ENCODE data around the gene TLCD4.

The TLCD4 gene

DNA sequence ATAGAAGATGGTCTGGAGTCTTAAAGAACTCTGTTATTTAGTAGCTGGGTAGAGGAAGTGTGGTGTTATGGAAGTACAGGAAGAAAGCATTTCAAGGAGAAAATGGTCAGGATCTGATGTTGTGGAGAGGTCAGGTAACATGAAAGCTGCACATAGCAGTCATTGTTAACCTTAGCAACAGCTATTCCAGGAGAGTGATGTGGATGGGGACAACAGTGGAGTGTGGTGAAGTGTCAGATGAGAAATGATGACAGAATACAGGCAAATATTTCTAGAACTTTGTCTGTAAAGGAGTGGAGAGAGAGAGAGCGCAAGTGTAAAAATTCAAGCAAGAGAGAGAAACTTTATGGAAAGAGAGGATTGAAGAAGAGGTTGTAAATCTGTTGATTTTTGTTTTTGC lies 15.6 kb downstream of the TLCD4 start:
- no CpG with 5 or more reads among the region's 1 CpG for WGBS (ENCODE audit: extremely low coverage, insufficient coverage, insufficient read length)
- H4K12ac ChIP-seq (ENCODE audit: low read depth, low read length), result no peak overlapping the region
- H2AK5ac ChIP-seq (ENCODE audit: low read length), result no peak overlapping the region

GRCh38 chr1:95133687-95134086 lies 16.5 kb downstream of the TLCD4 start:
- Histone ChIP-seq H2BK5ac (ENCODE audit: low read depth, low read length, poor library complexity) (no peak overlapping the region), H3K14ac (ENCODE audit: low read length) (no peak overlapping the region), H3K27ac (ENCODE audit: low read depth, low read length) (no peak overlapping the region), H3K79me2 (ENCODE audit: control insufficient read depth, insufficient read depth, low read length, poor library complexity) (no peaks in the 10 kb centered on the region), H4K12ac (ENCODE audit: low read depth, low read length) (no peak overlapping the region), H4K91ac (ENCODE audit: low read depth, low read length) (no peak overlapping the region), H2AFZ (ENCODE audit: insufficient read depth, low read length, poor library complexity) (no peak overlapping the region), H4K8ac (ENCODE audit: low read depth, low read length) (no peak overlapping the region), H3K27me3 (ENCODE audit: insufficient read depth, low read length) (no peaks in the 10 kb centered on the region), H3K4me1 (ENCODE audit: control insufficient read depth in 1 of 2, insufficient read depth in 2 of 2, low read length in 2 of 2) (no peaks in the 10 kb centered on the region), H3K4me3 (ENCODE audit: low read depth, low read length) (no peak overlapping the region), H3K9ac (ENCODE audit: low read length) (no peak overlapping the region), H3K4me2 (ENCODE audit: low read length) (no peak overlapping the region), H3K23ac (ENCODE audit: low read length) (no peak overlapping the region), H2BK12ac (ENCODE audit: low read length) (no peak overlapping the region), H3K79me1 (ENCODE audit: low read length) (no peaks in the 10 kb centered on the region), H3K9me3 (ENCODE audit: insufficient read depth, low read depth, low read length) (no peaks in the 10 kb centered on the region), H2AK5ac (ENCODE audit: low read length) (no peak overlapping the region), H3K36me3 (ENCODE audit: control insufficient read depth in 1 of 2, insufficient read depth in 2 of 2, low read length in 2 of 2) (no peaks in the 10 kb centered on the region), H3K4ac (ENCODE audit: low read depth, low read length) (no peak overlapping the region), H2BK120ac (ENCODE audit: insufficient read depth, low read length, poor library complexity) (no peak overlapping the region), H3K18ac (ENCODE audit: low read length) (no peak overlapping the region)
- DNase-seq, result no peak

More for the DNA sequence above, 15.6 kb downstream of the TLCD4 start:
- Histone ChIP-seq H2BK5ac (ENCODE audit: low read depth, low read length, poor library complexity) (no peak overlapping the region), H3K36me3 (ENCODE audit: control insufficient read depth in 1 of 2, insufficient read depth in 2 of 2, low read length in 2 of 2) (no peaks in the 10 kb centered on the region), H3K4me3 (ENCODE audit: low read depth, low read length) (no peak overlapping the region), H2BK12ac (ENCODE audit: low read length) (no peak overlapping the region), H4K91ac (ENCODE audit: low read depth, low read length) (no peak overlapping the region), H3K23ac (ENCODE audit: low read length) (no peak overlapping the region), H2BK120ac (ENCODE audit: insufficient read depth, low read length, poor library complexity) (no peak overlapping the region), H2AFZ (ENCODE audit: insufficient read depth, low read length, poor library complexity) (no peak overlapping the region), H3K27me3 (ENCODE audit: insufficient read depth, low read length) (no peaks in the 10 kb centered on the region), H3K9me3 (ENCODE audit: insufficient read depth, low read depth, low read length) (no peaks in the 10 kb centered on the region), H3K4me2 (ENCODE audit: low read length) (no peak overlapping the region), H3K79me1 (ENCODE audit: low read length) (no peaks in the 10 kb centered on the region), H3K79me2 (ENCODE audit: control insufficient read depth, insufficient read depth, low read length, poor library complexity) (no peaks in the 10 kb centered on the region), H4K8ac (ENCODE audit: low read depth, low read length) (no peak overlapping the region), H3K27ac (ENCODE audit: low read depth, low read length) (no peak overlapping the region), H3K18ac (ENCODE audit: low read length) (no peak overlapping the region), H3K9ac (ENCODE audit: low read length) (no peak overlapping the region), H3K14ac (ENCODE audit: low read length) (no peak overlapping the region), H3K4ac (ENCODE audit: low read depth, low read length) (no peak overlapping the region), H3K4me1 (ENCODE audit: control insufficient read depth in 1 of 2, insufficient read depth in 2 of 2, low read length in 2 of 2) (no peaks in the 10 kb centered on the region)
- no peak for DNase-seq

DNA sequence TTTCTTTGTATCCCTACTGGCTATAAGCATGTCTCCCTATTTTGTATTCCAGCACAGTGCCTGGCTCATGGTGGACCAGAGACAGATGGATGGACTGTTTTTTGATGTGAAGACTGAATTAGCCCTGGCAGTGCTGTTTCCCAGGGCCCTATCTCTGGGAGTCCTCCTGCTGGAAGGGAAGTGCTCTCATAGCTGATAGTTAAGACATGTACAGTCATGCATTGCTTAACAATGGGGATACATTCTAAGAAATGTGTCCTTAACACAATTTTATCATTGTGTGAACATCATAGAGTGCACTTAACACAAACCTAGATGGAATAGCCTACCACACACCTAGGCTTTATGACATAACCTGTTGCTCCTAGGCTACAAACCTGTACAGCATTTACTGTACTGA lies 21.1 kb downstream of the TLCD4 start:
- no peak overlapping the region for H3K9ac ChIP-seq (ENCODE audit: low read length)
- no peaks in the 10 kb centered on the region for H3K36me3 ChIP-seq (ENCODE audit: control insufficient read depth in 1 of 2, insufficient read depth in 2 of 2, low read length in 2 of 2)
- H2AK5ac ChIP-seq (ENCODE audit: low read length), result no peak overlapping the region
- H3K18ac ChIP-seq (ENCODE audit: low read length), result no peak overlapping the region
- no peak overlapping the region for H4K12ac ChIP-seq (ENCODE audit: low read depth, low read length)
- H2BK120ac ChIP-seq (ENCODE audit: insufficient read depth, low read length, poor library complexity), result no peak overlapping the region
- H3K14ac ChIP-seq (ENCODE audit: low read length), result no peak overlapping the region
- no peaks in the 10 kb centered on the region for H3K27me3 ChIP-seq (ENCODE audit: insufficient read depth, low read length)
- H3K4me2 ChIP-seq (ENCODE audit: low read length), result no peak overlapping the region
- H2AFZ ChIP-seq (ENCODE audit: insufficient read depth, low read length, poor library complexity), result no peak overlapping the region
- H3K4me3 ChIP-seq (ENCODE audit: low read depth, low read length), result no peak overlapping the region
- no peak for DNase-seq
- H3K9me3 ChIP-seq (ENCODE audit: insufficient read depth, low read depth, low read length), result no peaks in the 10 kb centered on the region
- no peak overlapping the region for H2BK12ac ChIP-seq (ENCODE audit: low read length)
- H3K23ac ChIP-seq (ENCODE audit: low read length), result no peak overlapping the region
- no peak overlapping the region for H2BK5ac ChIP-seq (ENCODE audit: low read depth, low read length, poor library complexity)
- H3K4ac ChIP-seq (ENCODE audit: low read depth, low read length), result no peak overlapping the region
- no peak overlapping the region for H4K8ac ChIP-seq (ENCODE audit: low read depth, low read length)
- H3K4me1 ChIP-seq (ENCODE audit: control insufficient read depth in 1 of 2, insufficient read depth in 2 of 2, low read length in 2 of 2), result no peaks in the 10 kb centered on the region
- no peaks in the 10 kb centered on the region for H3K79me2 ChIP-seq (ENCODE audit: control insufficient read depth, insufficient read depth, low read length, poor library complexity)
- H4K91ac ChIP-seq (ENCODE audit: low read depth, low read length), result no peak overlapping the region
- H3K27ac ChIP-seq (ENCODE audit: low read depth, low read length), result no peak overlapping the region
- no peaks in the 10 kb centered on the region for H3K79me1 ChIP-seq (ENCODE audit: low read length)

GRCh38 chr1:95139039-95139438 lies 21.9 kb downstream of the TLCD4 start:
- Histone ChIP-seq H3K4me1 (ENCODE audit: control insufficient read depth in 1 of 2, insufficient read depth in 2 of 2, low read length in 2 of 2) (no peaks in the 10 kb centered on the region), H2AK5ac (ENCODE audit: low read length) (no peak overlapping the region), H3K27ac (ENCODE audit: low read depth, low read length) (no peak overlapping the region), H3K4ac (ENCODE audit: low read depth, low read length) (no peak overlapping the region), H4K8ac (ENCODE audit: low read depth, low read length) (no peak overlapping the region), H2BK120ac (ENCODE audit: insufficient read depth, low read length, poor library complexity) (no peak overlapping the region), H3K9ac (ENCODE audit: low read length) (no peak overlapping the region), H4K91ac (ENCODE audit: low read depth, low read length) (no peak overlapping the region), H4K12ac (ENCODE audit: low read depth, low read length) (no peak overlapping the region), H3K23ac (ENCODE audit: low read length) (no peak overlapping the region), H3K14ac (ENCODE audit: low read length) (no peak overlapping the region), H2BK5ac (ENCODE audit: low read depth, low read length, poor library complexity) (no peak overlapping the region), H3K4me2 (ENCODE audit: low read length) (no peak overlapping the region), H3K79me2 (ENCODE audit: control insufficient read depth, insufficient read depth, low read length, poor library complexity) (no peaks in the 10 kb centered on the region), H3K27me3 (ENCODE audit: insufficient read depth, low read length) (no peaks in the 10 kb centered on the region), H3K79me1 (ENCODE audit: low read length) (no peaks in the 10 kb centered on the region), H2AFZ (ENCODE audit: insufficient read depth, low read length, poor library complexity) (no peak overlapping the region), H3K18ac (ENCODE audit: low read length) (no peak overlapping the region), H2BK12ac (ENCODE audit: low read length) (no peak overlapping the region), H3K4me3 (ENCODE audit: low read depth, low read length) (no peak overlapping the region), H3K9me3 (ENCODE audit: insufficient read depth, low read depth, low read length) (no peaks in the 10 kb centered on the region), H3K36me3 (ENCODE audit: control insufficient read depth in 1 of 2, insufficient read depth in 2 of 2, low read length in 2 of 2) (no peaks in the 10 kb centered on the region)
- DNase-seq, result no peak
- no CpG with 5 or more reads among the region's 1 CpG for WGBS (ENCODE audit: extremely low coverage, insufficient coverage, insufficient read length)

- H4K91ac ChIP-seq (ENCODE audit: low read depth, low read length), result no peak overlapping the region
- no peaks in the 10 kb centered on the region for H3K4me1 ChIP-seq (ENCODE audit: control insufficient read depth in 1 of 2, insufficient read depth in 2 of 2, low read length in 2 of 2)
- no peak overlapping the region for H2BK12ac ChIP-seq (ENCODE audit: low read length)
- no peaks in the 10 kb centered on the region for H3K79me1 ChIP-seq (ENCODE audit: low read length)
- H3K14ac ChIP-seq (ENCODE audit: low read length), result no peak overlapping the region
- no peak overlapping the region for H4K12ac ChIP-seq (ENCODE audit: low read depth, low read length)
- no peak overlapping the region for H3K9ac ChIP-seq (ENCODE audit: low read length)
- H3K23ac ChIP-seq (ENCODE audit: low read length), result no peak overlapping the region
- H3K27ac ChIP-seq (ENCODE audit: low read depth, low read length), result no peak overlapping the region
- no peak overlapping the region for H4K8ac ChIP-seq (ENCODE audit: low read depth, low read length)
- H2BK5ac ChIP-seq (ENCODE audit: low read depth, low read length, poor library complexity), result no peak overlapping the region
- no peak overlapping the region for H2AK5ac ChIP-seq (ENCODE audit: low read length)
- DNase-seq, result no peak
- no peaks in the 10 kb centered on the region for H3K79me2 ChIP-seq (ENCODE audit: control insufficient read depth, insufficient read depth, low read length, poor library complexity)
- H3K9me3 ChIP-seq (ENCODE audit: insufficient read depth, low read depth, low read length), result no peaks in the 10 kb centered on the region
- no peak overlapping the region for H3K4me3 ChIP-seq (ENCODE audit: low read depth, low read length)
- H2BK120ac ChIP-seq (ENCODE audit: insufficient read depth, low read length, poor library complexity), result no peak overlapping the region
- no peaks in the 10 kb centered on the region for H3K27me3 ChIP-seq (ENCODE audit: insufficient read depth, low read length)
- H2AFZ ChIP-seq (ENCODE audit: insufficient read depth, low read length, poor library complexity), result no peak overlapping the region
- H3K4me2 ChIP-seq (ENCODE audit: low read length), result no peak overlapping the region
- H3K36me3 ChIP-seq (ENCODE audit: control insufficient read depth in 1 of 2, insufficient read depth in 2 of 2, low read length in 2 of 2), result no peaks in the 10 kb centered on the region
- no peak overlapping the region for H3K18ac ChIP-seq (ENCODE audit: low read length)
- no peak overlapping the region for H3K4ac ChIP-seq (ENCODE audit: low read depth, low read length)
Measured at GRCh38 chr1:95140791-95141190, 23.6 kb downstream of the TLCD4 start.

All from trophoblast cell (in vitro differentiated cells and primary cell).